Measurements from ENCODE around the gene ANKRD44.

The ANKRD44 gene

GRCh38 chr2:197286805-197287595 lies 23.6 kb downstream of the ANKRD44 start:
- no peak for DNase-seq

DNA sequence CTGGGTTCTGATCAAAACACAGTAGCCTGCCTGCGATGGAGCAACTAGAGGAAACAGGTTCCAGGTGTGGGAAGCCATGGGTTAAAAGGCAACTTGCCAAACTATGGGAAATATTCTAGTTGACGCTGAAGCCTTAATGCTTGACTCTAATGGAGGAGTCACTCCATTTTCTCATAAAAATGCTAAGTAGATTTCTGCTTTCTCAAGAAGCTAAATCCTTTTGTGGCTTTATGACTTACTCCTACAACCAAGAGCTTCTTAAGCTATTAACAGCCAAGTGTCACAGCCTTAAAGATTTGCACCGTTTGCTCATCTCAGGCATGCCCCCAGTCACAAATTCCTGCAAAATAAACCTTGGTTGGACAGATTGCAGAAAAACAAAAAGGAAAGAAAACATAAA lies 25.2 kb downstream of the ANKRD44 start:
- no peak for DNase-seq

GRCh38 chr2:197284956-197285355 lies 25.6 kb downstream of the ANKRD44 start:
- DNase-seq: no peak

GRCh38 chr2:197281421-197281820 lies 29.2 kb downstream of the ANKRD44 start:
- no peak for DNase-seq

DNA sequence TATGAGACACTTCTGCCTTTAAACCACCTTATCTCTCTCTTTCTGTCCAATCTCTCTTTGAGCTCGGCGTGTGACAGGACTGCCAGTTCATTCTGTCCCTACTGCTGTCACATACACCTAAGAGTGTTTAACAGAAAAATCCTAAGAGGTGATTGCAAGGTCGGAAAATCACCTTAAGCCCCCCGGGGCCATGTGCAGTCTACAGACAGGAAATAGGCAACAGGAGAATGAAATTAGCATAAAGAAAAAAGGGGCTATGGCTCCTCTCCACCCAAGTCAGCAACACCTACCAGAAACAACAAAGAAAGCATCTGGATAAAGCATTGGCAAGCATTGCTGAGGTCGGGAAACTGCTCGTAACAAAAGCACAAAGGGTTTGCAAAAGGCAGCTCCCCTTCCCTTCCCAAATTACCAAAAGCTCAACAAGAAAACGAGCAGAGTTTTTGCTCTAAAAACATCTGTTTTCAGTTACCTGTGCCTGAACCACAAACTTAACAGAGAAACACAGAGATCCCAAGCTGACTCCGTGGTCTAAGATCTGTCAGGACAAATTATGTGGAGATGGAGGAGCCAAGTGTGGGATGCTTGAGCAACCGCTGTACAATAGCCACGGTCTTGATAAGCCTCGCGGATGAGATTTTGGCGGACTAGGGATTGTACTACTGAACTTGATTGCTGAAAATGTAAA lies 30.4 kb downstream of the ANKRD44 start:
- DNase-seq: no peak

DNA sequence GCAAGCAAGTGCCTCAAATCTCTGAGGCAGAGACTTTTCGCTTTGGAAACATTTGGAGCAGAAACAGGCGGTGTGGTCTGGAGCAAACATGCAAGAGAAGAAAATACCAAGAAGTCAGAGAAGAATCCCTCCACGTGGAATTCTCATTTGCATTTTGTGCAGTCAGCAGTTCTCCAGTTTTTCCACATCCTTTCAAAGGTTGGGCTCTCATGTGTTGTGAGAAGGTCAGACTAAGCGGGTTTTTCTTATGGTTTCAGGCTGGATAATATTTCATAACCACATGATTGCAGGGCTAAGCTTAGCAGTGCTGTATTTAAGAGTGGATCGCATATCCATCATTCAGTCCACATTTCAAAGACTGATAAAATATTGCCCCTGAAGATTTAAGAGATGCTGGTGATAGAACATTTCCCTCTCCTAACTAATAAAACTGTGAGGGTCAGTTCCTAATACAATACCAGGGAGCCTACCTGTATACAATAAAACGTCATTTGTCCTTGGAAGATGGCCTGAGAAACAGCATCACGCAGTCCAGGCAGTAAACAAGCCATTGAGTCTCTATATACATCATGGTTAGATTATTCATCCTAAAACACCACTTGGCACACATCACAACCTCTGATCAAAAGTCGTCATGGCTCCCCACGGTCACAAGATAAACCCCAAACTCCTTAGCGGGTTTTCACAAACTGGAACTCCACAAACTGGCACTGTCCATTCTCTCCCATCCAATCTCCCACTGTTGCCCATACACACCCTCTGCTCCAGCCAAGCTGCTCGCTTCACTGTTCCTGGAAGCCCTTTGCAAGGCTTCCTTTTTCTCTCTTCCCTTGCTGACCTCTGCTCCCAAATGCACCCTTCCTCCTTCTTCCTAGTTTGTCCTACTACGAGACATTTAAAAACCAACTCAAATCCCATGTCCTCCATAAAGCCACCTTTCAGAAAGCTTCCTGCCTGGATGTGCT lies 31.5 kb downstream of the ANKRD44 start:
- DNase-seq: no peak

DNA sequence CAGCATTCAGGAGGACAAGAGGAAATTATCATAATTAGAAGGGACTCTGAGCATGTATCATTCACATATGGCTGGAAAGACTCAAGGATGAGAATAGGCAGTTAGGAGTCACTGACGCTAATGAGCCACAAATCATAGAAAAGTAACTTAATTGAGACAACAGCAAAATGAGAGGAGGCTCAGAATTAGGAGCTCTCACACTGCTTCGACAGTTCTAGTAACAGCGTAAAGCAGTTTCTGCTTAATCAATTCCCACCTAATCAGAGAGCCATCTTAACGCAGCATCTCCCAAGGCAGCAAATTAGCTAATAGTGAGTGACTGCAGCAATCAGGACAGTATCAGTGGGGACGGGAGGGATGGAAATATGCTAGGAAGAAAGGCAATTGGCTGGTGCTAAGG lies 32.8 kb downstream of the ANKRD44 start:
- DNase-seq: no peak

GRCh38 chr2:197276156-197276555 lies 34.4 kb downstream of the ANKRD44 start:
- no peak for DNase-seq

GRCh38 chr2:197274937-197275336 lies 35.6 kb downstream of the ANKRD44 start:
- DNase-seq: no peak

DNA sequence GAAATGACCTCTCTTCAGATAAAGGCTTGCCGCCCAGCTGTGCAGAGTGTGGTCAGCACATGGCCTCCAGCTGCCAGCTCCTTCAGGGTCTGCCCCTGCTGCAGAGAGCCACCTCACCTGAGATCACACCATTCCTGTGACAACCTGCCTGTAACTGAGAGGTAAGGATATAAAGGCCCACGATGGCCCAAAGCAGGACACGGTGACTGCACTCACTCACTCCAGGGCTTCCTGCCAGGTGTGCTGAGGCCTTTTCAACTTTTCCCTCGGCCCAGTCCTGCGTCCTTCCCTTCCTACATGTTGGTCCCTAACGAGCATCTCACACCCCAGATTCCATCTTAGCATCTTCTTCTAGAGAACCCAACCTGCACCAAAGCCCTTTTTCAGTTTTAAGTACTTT lies 36.2 kb downstream of the ANKRD44 start:
- no peak for DNase-seq

- DNase-seq: no peak
Measured at GRCh38 chr2:197273485-197273884, 37.1 kb downstream of the ANKRD44 start.

DNA sequence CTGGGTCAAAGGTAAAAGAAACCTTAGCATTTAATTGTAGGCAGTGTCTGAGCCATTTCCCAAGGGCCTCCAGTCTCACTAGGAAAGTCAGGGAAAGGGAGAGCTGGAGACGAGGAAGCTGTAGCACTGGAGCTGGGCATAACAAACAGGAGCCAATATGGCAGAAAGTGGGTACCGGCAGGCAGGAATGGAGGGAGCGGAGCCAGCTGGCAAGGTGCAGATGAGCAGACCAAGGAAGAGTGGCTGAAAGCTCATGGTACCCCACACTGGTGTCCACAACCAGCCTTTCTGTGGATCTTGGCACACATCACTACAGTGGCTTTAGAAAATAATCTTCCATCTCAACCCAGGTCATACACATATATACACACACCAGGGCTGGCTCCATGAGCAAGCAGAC lies 40.0 kb downstream of the ANKRD44 start:
- no peak for DNase-seq

- no peak for DNase-seq
Measured at GRCh38 chr2:197269815-197270214, 40.8 kb downstream of the ANKRD44 start.

GRCh38 chr2:197268786-197269584 lies 41.6 kb downstream of the ANKRD44 start:
- DNase-seq: no peak

DNA sequence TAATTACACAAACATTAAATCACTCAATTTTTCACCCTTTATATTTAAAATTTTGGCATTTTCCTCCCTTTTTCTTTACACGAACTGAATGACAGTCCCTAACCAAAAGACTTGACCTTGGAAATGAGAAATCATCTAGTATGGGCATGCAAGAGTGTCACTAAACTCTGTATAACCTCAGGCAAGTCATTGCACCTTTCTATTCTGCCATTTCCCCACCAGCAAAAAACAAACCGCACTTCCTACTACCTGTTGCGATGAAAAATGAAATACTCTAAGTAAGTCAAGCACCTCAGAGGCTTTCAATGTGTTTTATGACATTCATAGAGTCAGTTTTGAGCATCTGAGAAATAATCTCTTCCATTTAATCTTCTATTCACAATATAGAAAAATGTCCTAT lies 44.1 kb downstream of the ANKRD44 start:
- no peak for DNase-seq

GRCh38 chr2:197265924-197266323 lies 44.7 kb downstream of the ANKRD44 start:
- no peak for DNase-seq

DNA sequence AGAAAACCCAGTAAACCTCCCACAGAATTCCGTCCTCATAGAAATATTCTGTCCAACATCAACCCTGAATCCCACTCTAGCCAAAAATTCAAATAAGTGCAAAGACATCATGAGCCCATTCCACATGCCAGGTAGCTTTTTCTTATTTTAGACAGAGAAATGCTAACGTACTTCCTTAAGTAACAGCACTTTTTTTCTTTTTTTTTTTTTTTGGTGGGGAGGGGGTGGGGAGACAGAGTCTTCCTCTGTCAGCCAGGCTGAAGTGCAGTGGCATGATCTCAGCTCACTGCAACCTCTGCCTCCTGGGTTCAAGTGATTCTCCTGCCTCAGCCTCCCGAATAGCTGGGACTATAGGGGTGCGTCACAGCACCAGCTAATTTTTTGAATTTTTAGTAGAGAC lies 45.5 kb downstream of the ANKRD44 start:
- DNase-seq: no peak

- no peak for DNase-seq
Measured at GRCh38 chr2:197264332-197264731, 46.2 kb downstream of the ANKRD44 start.

DNA sequence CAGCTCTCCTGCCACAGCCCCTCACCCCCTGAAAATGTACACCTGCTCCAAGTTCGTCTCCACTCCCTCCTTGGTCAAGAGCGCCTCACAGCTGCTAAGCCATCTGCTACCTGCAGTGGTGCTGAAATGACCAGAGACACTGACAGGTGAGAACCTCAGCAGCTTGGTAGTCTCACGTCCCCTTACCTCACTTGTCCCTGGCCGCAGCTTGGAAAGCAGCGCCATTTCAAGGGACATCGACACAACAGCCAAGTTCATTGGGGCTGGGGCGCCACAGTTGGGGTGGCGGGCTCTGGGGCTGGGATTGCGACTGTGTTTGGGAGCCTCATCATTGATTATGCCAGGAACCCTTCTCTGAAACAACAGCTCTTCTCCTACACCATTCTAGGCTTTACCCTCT lies 47.5 kb downstream of the ANKRD44 start:
- no peak for DNase-seq

DNA sequence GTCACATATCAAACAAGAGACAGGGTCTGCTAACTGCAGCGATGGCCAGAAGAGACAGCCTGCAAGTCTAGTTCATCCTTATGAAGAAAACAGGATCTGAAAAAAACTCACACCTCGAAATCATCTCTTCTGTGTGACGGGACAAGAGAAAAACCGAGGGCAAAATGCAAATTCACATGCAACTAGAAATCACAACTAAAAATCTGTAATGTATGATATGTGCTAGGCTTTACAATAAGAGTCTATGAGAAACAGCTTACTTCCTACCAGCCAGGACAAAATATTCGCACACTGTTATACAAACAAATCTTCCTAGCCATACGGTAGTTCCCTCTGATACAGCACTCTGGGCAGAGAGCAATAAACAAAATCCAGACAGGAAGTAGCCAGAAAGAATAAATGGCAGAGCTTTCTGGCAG lies 48.8 kb downstream of the ANKRD44 start:
- DNase-seq: no peak

GRCh38 chr2:197259470-197259999 lies 51.0 kb downstream of the ANKRD44 start:
- DNase-seq: no peak

- no peak for DNase-seq
Measured at GRCh38 chr2:197258580-197258979, 52.0 kb downstream of the ANKRD44 start.
